ENCODE measurements around the gene GPRC5B.

The GPRC5B gene

GRCh38 chr16:19868421-19868820 is 16.2 kb downstream of the GPRC5B start:
- DNase-seq, result no peak

DNA sequence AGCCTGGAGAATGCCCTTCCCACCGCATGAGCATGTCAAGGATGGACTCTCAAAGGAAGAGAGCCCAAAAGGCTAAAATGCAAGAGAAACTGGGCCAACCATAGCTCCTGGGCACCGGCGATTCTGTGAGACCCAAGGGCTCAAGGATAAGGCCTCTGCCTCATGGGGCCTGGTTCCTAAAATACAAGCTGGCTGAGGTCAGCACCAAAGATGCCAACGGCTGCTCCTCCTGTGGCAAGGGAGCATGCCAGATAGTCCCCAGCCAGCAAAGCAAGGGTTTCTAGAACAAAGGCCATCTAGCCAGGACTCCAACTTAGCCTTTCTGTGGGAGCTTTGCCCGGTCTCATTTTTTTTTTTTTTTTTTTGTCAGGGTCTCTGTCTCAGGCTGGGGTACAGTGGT is 20.1 kb downstream of the GPRC5B start:
- no peak for DNase-seq

DNA sequence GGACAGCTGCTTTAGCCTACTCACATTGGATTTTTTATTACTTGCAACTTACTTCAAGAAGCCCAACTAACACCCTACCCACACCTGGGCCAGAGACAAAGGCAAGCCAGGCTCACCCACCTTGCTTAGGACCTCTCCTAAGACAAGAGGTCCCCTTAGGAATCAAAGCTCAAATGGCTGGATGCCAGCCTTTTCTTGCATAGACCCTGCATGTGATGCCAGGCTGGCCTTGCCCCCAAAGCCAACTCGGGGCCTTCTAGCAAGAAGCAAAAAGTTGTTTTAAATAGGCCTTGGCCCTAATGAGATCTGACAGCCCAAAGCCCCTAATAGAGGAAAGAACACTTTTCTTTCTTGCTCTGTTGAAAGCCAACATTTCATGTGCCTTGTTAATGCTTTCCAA is 20.7 kb downstream of the GPRC5B start:
- no peak for DNase-seq

- no peak for DNase-seq
Observed at GRCh38 chr16:19861811-19862327, 22.8 kb downstream of the GPRC5B start.

- no peak for DNase-seq
Observed at GRCh38 chr16:19861133-19861532, 23.5 kb downstream of the GPRC5B start.

DNA sequence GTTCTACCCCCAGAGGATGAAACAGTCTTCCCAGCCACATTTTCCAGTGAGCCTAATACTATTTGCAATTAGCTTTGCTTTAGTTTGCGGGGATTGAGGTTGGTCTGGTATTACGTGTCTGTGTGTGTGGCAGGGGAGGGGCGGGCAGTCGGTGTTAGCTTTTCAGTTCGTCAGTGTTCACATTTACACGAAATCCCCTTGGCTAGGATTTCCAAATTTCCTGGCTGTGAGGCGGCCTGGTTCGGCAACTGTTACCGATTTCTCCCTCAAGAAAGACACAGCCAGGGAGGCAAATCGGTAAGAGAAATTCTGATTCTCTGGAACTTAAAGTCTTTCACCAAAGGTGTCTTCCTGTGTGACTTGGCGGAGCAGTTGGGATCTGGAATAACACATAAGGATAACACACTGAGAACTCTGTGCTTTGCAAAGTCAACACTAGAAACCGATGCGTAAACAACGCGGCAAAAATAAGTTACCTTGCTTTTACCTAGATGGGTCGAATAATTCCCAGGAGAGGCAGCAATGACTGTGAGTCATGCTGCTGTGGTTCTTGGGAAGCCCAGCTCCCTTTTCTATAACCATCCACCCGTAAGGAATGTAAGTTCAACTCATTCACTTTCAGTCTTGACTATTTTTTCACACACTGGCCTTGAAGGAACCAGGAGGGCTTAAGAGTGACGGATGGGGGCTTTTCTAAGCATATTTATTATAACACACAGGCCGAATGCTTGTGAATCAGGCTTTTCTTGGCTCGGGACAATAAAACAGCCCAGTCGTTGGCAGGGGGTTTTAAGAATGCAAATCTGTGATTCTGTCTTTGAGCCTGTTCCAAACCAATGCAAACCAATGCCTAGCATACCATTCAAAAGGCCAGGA is 24.2 kb downstream of the GPRC5B start:
- no peak for DNase-seq

DNA sequence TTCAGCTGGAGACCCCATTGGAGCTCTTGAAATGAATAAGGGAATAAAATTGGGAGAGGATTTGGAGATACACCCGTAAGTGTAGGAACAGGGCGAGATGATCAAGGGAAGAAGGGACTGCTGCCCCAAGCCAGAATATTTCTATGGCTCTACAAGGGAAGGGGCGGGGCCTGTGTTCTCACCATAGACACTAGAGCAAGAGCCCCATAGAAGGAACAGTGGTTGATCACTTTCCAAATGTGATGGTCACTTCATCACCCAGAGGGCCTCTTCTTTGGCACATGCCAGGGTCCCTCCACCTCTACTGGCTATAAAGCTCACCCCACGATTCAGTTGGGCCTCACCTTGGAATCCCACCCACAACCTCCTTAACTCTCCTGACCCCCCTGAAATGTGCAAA is 25.0 kb downstream of the GPRC5B start:
- no peak for DNase-seq

DNA sequence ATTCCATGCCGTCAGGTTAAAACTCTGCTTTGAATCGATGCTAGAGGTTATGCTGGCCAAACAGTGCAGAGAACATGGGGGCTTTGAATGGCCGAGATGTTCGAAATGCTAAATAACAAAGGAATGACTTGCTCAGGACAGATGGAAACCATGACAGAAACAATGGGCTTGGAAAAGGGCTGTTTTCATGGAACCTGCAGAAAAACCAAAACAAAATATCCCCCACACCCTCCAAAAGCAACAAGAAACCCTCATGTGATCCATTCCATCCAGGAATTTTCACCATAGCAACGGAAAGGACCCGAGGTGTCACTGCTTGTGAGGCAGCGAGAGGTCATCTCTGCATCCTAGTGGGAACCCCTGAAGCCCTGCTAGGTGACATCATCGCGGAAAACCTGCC is 25.5 kb downstream of the GPRC5B start:
- DNase-seq, result no peak

GRCh38 chr16:19858340-19859018 is 26.2 kb downstream of the GPRC5B start:
- no peak for DNase-seq

DNA sequence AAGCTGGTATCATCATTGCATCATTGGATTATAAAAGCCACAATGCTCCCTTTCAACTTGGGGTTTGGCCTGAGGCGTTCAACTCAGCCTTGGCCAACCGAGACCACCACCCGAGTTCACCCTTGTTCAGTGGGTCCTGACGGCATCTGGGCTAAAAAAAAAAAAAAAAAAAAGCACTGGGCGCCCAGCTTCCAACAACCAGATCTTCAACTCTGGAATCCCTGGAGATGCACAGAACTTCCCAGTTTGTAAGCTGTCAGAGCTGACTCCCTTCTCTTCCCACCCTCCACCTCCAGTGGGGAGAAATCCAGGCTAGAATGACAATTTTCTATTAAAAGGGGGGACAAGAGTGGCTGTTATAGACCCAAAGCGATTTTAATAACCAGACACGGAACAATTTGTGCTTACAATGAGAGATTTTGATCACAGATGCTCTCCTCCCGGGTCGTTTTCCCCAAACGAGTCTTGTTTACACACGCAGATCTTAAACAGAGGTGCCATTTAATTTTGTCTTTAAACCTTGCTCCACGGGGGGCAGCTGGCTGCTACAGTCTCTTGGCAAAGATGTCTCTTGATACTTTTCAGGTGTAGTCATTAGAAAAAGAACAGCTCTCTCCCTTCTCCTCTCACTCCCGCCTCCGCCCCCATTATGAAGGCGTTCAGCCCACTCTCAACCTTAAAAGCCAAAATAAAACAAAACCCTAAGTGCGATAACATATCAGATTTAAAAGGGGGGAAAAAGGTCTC is 26.9 kb downstream of the GPRC5B start:
- no peak for DNase-seq

DNA sequence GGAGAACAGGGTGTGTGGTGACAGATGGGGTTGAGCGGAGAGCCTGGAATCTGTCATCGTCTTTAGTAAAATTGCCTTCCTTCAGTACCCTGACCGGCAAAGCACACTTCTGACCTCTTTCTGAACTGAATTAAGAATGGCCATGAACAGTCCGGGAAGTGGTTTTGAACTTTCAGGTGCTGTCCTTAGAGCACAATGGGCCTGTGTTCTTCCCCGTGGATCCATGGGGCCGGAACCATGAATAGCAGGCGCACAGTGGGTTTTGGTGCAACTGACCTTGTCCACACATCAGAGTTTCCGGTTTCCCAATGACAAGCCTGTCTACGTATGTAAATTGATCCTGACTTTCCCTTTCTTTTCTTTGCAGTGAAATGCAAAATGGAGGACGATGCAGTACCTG is 28.5 kb downstream of the GPRC5B start:
- DNase-seq, result no peak

- DNase-seq, result no peak
Observed at GRCh38 chr16:19854543-19854876, 30.1 kb downstream of the GPRC5B start.

GRCh38 chr16:19853742-19854542 is 30.7 kb downstream of the GPRC5B start:
- no peak for DNase-seq

DNA sequence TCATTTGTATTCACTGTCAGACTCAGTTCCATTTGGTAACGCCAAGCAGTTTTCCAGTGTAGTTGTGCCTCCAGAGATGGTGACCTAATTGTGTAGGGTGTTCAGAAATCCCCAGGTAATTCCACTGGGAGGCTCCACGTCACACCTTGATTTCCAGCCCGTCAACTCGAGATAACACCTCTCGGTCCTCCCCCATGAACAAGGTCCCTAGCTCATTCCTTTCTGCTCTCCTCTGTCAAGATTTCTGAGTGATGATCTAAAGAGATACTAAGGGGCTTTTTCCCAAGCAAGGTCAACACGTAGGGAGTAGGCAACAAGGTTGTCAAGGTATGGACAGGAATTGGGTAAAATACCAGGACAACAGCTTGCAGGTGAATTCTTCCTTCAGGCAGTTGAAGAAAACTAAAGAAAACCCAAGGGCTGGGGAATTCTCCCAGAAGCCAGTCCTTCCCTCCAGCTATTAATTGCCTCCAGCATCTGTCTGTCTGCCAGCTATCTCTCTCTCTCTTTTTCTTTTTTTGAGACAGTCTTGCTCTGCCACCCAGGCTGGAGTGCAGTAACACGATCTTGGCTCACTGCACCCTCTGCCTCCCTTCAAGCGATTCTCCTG is 31.4 kb downstream of the GPRC5B start:
- DNase-seq, result no peak

DNA sequence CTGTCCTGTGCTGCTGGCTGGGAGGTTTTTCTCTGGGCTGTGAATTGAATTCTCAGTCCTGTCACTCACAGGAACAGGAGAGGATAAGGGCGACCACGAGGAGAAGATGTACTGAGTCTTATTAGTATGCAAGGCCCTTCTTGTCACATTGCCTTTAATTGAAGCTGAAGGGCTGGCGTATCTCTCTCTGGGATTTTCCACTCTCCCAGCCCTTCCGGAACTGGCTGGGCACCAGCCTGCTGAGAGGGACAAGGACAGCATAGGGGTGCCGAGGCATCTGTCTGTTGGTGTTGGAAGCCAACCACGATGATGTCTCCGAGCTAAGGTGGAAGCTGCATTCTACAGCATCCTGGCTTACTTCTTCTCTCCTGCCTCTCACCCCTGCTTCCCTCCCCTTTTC is 33.2 kb downstream of the GPRC5B start:
- no peak for DNase-seq

DNA sequence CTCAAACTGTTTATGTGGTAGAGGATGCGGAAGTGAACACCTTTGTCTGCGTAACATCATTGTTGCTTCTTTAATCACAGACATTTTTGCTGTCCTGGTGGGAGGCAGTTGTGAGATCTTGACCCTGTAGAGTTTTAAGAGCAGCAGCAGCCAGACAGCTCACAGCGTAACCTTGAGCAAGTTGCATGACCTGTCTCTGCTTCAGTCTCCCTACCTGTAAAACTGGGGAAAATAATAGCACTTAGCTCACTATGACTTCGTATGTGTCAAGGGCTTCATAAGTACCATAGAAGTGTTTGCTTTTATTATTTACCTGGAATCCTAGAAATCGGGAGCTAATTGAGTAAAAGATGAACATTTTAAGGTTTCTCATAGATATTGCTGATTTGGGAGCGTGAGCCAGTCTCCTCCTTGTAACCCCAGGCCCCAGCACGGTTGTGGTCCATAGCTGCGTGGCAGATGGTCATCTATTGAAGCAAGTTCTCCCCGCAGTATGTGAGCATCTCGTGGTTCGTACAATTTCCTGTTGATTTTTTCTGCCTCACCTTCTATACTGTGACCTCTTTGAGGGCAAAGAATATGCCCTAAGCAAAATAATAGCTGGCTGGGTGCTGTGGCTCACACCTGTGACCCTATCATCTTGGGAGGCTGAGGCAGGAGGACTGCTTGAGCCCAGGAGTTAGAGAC is 34.4 kb downstream of the GPRC5B start:
- DNase-seq, result no peak

DNA sequence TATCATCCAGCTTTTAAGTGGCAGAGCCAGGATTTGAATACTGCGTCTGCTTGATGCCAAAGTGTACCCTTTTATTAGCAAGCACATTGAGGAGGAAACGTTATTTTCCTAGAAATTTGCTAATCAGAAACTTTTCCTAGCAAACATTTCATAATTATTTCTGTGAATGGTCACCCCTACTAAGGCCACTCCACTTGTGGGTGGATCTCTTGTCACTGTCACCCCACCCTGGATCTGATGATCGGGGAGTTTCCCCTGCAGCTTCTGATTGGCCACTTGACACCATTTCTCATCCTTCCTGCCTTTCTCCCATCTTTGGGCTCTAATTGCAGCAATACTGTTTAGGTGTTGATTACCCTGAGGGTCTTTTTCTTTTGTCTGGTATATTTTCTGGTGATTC is 35.9 kb downstream of the GPRC5B start:
- no peak for DNase-seq

- no peak for DNase-seq
Observed at GRCh38 chr16:19846436-19846835, 38.2 kb downstream of the GPRC5B start.

GRCh38 chr16:19844945-19845641 is 39.6 kb downstream of the GPRC5B start:
- no peak for DNase-seq

DNA sequence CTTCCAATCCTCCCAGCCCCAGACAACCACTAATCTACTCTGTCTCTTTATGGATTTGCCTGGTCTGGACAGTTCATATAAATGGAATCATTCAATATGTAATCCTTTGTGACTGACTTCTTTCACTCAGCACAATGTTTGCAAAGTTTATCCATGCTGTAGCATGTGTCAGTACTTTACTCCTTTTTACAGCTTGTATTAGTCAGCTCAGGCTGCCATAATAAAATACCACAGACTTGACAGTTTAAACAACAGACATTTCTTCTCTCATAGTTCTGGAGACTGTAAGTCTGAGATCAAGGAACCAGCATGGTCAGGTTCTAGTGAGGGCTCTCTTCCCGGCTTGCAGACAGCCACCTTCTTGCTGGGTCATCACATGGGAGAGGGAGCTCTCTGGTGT is 41.3 kb downstream of the GPRC5B start:
- DNase-seq, result no peak
